HG03439 (cell line): ENCODE data around the gene PROM1.

Experiments used
- ATAC-seq: cut with Tn5 transposase; IDR thresholded peaks from one replicate; pipeline ENCODE4 v1.9.1; 2021; ENCODE audit warnings: mild to moderate bottlenecking, moderate library complexity; ENCODE audit not compliant: unreplicated experiment

The PROM1 gene

GRCh38 chr4:15953625-15954024 is 130.2 kb downstream of the PROM1 start:
- ATAC-seq: no peak

GRCh38 chr4:15951781-15952180 is 132.0 kb downstream of the PROM1 start:
- ATAC-seq: no peak

GRCh38 chr4:15948826-15949225 is 135.0 kb downstream of the PROM1 start:
- no peak for ATAC-seq

- no peak for ATAC-seq
Measured at GRCh38 chr4:15947684-15948083, 136.1 kb downstream of the PROM1 start.

GRCh38 chr4:15945516-15945915 is 138.3 kb downstream of the PROM1 start:
- no peak for ATAC-seq

GRCh38 chr4:15944895-15945294 is 138.9 kb downstream of the PROM1 start:
- no peak for ATAC-seq

GRCh38 chr4:15942283-15942682 is 141.5 kb downstream of the PROM1 start:
- no peak for ATAC-seq

GRCh38 chr4:15938640-15939039 is 145.2 kb downstream of the PROM1 start, which contains the start of gene FGFBP1:
Gene FGFBP1, minus strand, starts transcription at chr4:15938740. Its CDS starts 2,108 bp downstream, at chr4:15936632.
- no peak for ATAC-seq

GRCh38 chr4:15938182-15938581 is 145.6 kb downstream of the PROM1 start:
- no peak for ATAC-seq

GRCh38 chr4:15936495-15936894 is 147.3 kb downstream of the PROM1 start:
- no peak for ATAC-seq

- no peak for ATAC-seq
Measured at GRCh38 chr4:15935504-15936402, 148.1 kb downstream of the PROM1 start.

- no peak for ATAC-seq
Measured at GRCh38 chr4:15934259-15934658, 149.6 kb downstream of the PROM1 start.

- ATAC-seq: no peak
Measured at GRCh38 chr4:15931451-15932210, 152.2 kb downstream of the PROM1 start.

- ATAC-seq: no peak
Measured at GRCh38 chr4:15930314-15930713, 153.5 kb downstream of the PROM1 start.

GRCh38 chr4:15929540-15929939 is 154.3 kb downstream of the PROM1 start:
- ATAC-seq: no peak

GRCh38 chr4:15928883-15929282 is 154.9 kb downstream of the PROM1 start:
- ATAC-seq: no peak

- ATAC-seq: no peak
Measured at GRCh38 chr4:15926486-15926885, 157.3 kb downstream of the PROM1 start.

GRCh38 chr4:15925830-15926229 is 158.0 kb downstream of the PROM1 start:
- no peak for ATAC-seq

- ATAC-seq: no peak
Measured at GRCh38 chr4:15921592-15921932, 162.3 kb downstream of the PROM1 start.

- no peak for ATAC-seq
Measured at GRCh38 chr4:15920723-15921591, 162.9 kb downstream of the PROM1 start.

- no peak for ATAC-seq
Measured at GRCh38 chr4:15918484-15919129, 165.2 kb downstream of the PROM1 start.
